HFF-Myc (cell line): Measurements from ENCODE around the gene ANLN.

Experiments
- DNase-seq: peaks from one replicate; pipeline ENCODE4 v3.0.0-alpha.2; 2011; ENCODE audit warnings: low read depth; ENCODE audit errors: extremely low read depth
- H3K4me3 ChIP-seq: replicated peaks from 2 replicates; pipeline ENCODE4 v1.5.1; 2011; ENCODE audit warnings: low read depth, mild to moderate bottlenecking, control low read depth, low read length
- CTCF ChIP-seq: IDR thresholded peaks from 2 replicates; pipeline ENCODE4 v1.5.1; 2012; ENCODE audit warnings: mild to moderate bottlenecking, low read depth, low read length, control low read depth; ENCODE audit errors: missing control alignments

The ANLN gene

DNA sequence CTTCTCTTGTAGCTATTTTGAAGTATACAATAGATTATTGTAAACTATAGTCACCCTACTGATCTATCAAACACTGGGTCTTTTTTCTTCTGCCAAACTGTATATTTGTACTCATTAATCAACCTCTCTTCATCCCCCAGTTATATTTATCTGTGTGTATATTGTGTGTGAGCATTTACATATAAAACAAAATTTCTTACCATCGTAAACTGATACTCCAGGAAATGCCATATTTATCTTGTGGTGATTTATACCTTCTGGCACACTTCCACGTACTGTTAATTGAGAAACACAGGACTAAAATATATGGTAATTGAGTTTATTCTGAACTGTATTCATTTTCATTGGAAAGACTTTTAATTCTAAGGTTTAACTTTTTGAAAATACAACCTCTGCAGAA lies 18.9 kb downstream of the ANLN start:
- DNase-seq: no peak
- no peak overlapping the region for H3K4me3 ChIP-seq
- no peak for TF ChIP-seq CTCF

GRCh38 chr7:36409180-36409579 lies 19.5 kb downstream of the ANLN start:
- no peak for DNase-seq
- H3K4me3 ChIP-seq: no peak overlapping the region
- TF ChIP-seq CTCF: no peak

DNA sequence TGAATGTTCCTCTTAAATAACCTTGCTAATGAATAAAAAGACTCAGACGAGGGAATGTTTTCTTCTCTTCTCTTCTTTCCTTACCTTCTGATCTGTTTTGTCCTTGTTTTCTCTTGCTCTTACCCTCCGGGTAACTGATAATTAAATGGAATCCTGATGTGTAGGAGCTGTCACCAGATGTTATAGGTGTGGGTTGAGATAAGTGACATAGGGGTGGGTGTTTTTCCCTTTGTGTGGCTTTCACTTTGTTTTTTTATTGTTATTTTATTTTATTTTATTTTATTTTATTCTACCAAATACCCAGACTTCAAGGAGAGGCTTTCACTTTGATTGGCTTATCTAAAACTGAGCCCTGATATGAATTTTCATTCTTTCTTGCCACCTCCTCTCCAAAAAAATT lies 25.5 kb downstream of the ANLN start:
- H3K4me3 ChIP-seq: no peak overlapping the region
- no peak for TF ChIP-seq CTCF
- no peak for DNase-seq

GRCh38 chr7:36416251-36416650 lies 26.6 kb downstream of the ANLN start:
- TF ChIP-seq CTCF: no peak
- no peak for DNase-seq
- H3K4me3 ChIP-seq: no peak overlapping the region

DNA sequence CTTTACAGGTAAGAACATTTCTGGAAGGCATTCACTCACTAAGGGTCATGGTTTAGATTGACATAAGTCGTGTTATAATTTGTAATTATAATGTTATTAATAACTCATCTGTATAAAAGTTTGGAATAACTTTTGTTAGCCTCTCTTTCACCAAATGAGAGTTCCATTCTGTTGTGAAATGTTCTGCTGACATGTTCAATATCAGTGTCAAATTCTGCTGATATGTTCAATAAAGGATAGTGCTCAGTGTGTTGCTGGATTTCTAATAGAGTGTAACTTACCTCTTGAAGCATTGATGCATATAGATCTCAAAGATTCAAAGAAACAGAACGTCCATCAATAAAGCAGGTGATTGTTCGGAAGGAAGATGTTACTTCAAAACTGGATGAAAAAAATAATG lies 30.6 kb downstream of the ANLN start:
- TF ChIP-seq CTCF: no peak
- no peak overlapping the region for H3K4me3 ChIP-seq
- no peak for DNase-seq

GRCh38 chr7:36422072-36422471 lies 32.4 kb downstream of the ANLN start:
- no peak for DNase-seq
- no peak overlapping the region for H3K4me3 ChIP-seq
- TF ChIP-seq CTCF: no peak

DNA sequence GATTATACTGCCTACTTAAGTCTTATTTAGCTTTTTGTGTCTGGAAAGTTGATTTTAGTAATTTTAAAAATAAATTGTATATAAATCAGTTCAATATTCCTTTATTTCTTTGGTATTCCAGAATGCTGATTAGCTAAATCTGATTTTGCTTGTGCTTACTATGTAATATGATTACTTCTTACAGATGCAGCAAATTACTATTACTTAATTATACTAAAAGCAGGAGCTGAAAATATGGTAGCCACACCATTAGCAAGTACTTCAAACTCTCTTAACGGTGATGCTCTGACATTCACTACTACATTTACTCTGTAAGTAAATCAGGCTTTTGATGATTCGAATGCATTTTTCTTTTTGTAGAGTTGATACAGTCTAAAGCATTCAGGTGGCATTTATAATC lies 34.0 kb downstream of the ANLN start:
- no peak overlapping the region for H3K4me3 ChIP-seq
- no peak for DNase-seq
- no peak for TF ChIP-seq CTCF
